Activated T-cell treated with anti-CD3 and anti-CD28 coated beads for 24 hours (primary cell): Measurements from ENCODE around the gene GUK1.
"Not testable (repeated sequence)": the region's sequence is repeated elsewhere in the genome, so short reads cannot be mapped to it uniquely, and the experiment has no call there.

Source experiments
- DNase-seq: peaks from one replicate; pipeline ENCODE4 v3.0.0-alpha.2; 2020; ENCODE audit warnings: low read depth

The GUK1 gene

DNA sequence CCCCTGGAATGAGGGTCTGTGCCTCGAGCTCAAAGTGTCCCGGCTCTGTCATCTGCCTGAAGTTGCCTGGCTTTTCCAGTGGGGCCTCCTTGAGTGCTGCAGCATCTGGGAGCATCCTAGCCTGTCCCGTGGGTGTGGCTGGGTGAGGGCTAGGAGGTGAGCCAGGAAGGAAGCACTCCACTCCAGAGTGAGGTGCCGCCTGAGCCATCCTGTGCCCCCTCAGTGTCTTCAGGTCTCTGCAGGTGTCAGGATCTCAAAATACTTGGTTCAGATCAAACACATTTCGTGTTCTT lies 37.0 kb downstream of the GUK1 start:
- no peak for DNase-seq

DNA sequence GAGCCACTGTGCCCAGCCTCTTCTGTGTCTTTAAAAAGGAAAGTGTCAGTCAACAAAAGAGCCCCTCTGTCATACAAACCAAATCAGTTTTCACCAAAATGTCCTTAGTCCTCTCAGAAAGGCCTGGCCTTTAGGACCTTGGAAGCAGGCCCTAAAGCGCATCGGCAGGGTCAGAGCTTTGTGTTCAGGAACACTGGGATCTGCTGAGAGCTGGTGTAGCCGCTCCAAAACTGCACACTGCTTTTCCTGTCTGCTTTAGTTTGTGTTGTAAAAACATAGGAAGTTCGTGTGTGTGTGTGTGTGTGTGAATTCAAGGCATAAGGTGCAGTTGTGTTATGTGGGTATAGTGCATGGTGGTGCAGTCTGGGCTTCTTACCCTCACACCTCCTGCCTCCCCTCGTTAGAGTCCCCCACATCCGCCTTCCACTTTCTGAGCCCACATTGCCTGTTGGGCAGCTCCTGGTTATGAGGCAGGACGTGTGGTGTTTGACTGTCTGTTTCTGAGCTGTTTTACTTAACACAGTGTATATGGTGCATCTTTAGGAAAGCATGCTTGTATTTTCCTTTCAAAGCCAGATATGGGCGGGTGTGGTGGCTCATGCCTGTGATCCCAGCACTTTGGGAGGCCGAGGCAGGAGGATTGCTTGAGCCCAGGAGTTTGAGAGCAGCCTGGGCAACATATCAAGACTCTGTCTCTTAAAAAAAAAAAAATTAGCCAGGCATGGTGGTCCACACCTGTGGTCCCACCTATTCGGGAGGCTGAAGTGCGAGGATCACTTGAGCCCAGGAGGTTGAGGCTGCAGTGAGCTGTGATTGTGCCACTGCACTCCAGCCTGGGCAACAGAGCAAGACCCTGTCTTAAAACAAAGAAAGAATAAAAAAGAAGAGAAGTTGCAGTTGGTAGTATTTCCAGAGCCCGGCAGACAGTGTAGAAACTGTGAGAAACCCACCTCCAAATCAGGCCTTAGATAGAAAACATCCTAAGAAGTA lies 37.9 kb downstream of the GUK1 start:
- no peak for DNase-seq

DNA sequence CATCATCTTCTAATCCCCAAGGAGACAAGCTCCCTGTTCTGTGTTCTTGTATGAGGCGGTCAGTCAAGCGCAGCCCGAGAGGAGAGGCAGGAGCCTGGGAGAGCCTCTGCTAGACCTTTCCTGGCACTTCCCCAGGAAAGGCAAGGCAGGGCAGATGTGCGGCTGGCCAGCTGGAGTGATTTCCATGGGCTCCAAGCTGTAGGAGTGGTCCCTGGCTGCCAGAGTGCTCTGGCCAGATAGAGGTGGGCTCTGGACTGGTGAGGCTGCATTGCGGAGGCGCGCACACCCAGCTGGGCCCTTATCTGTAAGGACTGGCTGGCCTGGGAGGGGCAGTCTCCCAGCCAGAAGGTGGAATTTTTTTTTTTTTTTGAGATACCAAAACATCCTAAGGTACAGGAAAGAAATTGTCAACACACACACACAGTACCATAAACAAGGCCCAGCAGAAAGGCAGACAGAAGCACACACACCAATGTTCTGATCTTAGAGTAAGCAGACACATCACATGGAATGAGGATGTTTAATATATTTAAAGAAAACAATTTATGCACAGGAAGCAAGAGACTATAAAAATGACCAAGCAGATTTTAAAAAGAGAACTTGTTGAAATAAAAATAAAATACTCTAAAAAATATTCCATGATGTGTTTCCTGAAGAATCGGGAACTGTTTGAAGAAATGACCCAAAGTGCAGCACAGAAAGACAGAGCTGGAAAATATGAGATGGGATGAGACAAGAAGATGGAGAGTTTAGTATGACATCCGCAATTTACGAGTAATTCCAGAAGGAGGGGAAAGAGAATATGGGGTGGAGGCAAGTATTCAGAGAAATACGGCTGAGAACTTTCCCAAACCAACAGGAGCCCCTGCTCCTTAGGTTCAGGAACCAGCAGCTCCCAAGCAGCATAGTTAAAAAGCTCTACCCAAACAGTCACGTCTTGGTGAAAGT lies 38.9 kb downstream of the GUK1 start:
- DNase-seq = no peak

DNA sequence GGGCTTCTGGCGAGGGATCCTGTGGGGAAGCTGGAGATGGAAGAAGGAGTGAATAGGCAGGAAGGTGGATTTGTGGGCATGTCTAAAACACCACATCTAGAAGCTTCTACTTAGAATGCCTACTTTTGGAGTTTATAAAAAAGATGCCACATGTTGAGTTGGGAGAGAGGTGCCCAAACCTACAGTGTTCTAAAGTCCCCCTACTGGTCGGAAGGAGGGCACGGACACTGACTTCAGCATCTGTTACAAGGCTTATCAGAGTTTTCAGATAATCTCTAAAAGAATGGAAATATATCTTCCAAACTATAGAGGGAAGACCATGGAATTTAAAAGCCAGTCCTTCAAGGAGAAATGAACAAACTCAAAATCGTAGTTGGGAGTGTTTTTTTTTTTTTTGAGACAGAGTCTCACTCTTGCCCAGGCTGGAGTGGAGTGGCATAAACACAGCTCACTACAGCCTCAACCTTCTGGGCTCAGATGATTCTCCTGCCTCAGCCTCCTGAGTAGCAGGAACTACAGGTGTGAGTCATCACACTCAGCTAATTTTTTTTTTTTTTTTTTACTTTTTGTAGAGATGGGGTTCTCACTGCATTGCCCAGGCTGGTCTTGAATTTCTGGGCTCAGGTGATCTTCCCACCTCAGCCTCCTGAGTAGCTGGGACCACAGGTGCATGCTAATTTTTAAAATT lies 40.3 kb downstream of the GUK1 start:
- DNase-seq = no peak

DNA sequence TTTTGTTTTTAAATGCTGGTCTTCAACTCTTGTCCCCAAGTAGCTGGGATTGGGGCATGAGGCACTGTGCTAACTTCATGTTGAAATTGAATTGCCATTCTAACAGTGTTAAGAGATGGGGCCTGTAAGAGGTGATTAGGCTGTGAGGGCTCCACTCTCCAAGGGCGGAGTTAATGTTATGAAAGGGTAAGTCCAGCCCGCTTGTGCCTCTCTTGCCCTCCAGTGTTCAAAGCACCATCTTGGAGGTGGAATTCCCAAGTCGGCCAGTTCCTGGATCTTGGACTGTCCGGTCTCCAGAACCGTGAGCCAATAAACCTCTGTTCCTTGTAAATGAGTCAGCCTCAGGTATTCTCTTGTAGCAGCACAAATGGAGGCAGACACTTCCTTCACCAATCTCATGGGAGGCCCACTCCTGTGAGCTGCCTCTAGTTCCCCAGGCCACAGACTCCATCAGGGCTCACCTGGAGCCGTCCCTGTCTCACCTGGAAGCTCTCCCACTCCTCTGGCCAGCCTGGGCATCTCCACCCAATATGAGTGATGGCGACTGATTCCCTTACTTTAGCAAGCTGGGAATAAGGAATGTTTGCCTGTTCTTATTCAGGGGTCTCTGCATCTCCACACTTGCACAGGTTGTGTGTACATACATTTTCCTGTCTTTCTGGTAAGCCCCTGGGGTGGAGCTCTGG lies 41.0 kb downstream of the GUK1 start:
- DNase-seq = no peak

DNA sequence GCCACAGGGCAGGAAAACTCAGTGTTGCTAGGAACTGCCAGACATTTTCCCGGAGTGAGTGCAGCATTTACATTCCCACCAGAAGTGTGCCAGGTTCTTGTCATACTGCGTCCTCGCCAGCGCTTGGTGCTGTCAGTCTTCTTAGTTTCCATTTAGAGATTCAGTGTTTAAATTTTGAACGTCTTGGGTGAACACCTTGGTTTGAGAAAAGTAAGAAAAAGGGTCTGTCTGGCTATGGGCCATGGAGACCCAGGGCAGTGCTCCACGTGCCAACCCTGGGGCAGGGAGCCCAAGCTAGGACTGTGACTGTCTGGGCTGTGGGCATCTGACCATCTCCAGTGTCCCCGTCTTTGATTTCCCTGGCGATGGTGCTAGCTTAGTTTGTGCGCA lies 41.6 kb downstream of the GUK1 start:
- DNase-seq = no peak

DNA sequence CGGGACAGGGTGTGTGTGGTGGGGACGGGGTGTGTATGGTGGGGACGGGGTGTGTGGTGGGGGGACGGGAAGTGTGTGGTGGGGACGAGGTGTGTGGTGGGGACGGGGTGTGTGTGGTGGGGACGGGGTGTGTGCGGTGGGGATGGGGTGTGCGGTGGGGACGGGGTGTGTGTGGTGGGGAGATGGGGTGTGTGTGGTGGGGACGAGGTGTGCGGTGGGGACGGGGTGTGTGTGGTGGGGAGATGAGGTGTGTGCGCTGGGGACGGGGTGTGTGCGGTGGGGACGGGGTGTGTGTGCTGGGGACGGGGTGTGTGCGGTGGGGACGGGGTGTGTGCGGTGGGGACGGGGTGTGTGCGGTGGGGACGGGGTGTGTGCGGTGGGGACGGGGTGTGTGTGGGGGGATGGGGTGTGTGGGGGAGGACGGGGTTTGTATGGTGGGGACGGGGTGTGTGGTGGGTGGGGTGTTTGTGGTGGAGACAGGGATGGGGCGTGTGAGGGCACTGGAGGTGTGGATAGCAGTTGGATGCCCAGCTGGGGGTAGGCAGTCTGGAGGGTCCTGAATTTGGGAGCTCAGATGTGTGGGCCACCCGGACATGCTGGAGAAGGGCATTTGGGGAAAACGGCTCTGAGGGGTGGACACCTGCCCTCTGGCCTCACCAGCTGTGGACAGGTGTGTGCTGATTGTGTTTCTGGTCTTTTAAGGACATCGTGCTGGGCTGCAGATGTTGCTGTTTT lies 42.4 kb downstream of the GUK1 start:
- no peak for DNase-seq

DNA sequence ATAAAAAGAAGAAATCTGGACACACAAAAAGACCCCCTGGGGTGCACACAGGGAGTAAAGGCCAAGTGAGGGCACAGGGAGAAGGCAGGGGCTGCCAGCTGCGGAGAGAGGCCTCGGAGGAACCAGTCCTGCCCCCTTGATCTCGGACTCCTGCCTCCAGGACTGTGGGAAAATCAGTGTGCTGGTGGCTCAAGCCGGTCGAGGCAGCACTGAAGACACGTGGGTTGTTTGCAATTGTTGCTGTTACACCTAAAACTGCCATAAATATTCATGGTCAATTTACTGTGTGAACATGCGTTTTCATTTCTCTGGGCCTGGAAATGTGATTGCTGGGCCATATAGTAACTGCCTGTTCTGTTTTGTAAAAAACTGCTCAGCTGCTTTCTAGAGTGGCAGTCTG lies 44.1 kb downstream of the GUK1 start:
- DNase-seq = no peak

DNA sequence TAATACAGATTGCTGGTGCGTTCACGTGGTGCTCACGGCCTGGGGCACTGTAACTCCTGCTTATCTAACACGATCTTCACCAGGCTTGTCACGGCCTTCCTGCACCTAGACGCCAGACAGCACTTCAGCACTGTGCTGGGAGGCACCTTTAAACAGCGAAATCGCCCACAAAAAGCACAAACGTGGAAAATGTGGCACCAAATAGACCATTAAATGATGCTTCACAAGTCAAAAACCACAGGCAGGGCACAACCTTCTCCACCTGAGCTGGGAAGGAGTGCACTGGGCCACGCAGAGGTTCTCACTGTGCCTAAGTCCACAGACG lies 45.5 kb downstream of the GUK1 start:
- no peak for DNase-seq

DNA sequence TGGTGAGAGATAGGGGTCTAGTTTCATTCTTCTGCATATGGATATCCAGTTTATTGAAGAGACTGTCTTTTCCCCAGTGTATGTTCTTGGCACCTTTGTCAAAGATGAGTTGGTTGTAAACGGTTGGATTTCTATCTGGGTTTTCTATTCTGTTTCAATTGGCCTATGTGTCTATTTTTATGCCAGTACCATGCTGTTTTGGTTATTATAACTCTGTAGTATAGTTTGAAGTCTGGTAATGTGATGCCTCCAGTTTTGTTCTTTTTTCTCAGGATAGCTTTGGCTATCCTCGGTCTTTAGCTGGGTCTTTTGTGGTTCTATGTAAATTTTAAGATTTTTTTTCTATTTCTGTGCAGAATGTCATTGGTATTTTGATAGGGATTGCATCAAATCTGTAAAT lies 48.2 kb downstream of the GUK1 start:
- not testable (repeated sequence) for DNase-seq

DNA sequence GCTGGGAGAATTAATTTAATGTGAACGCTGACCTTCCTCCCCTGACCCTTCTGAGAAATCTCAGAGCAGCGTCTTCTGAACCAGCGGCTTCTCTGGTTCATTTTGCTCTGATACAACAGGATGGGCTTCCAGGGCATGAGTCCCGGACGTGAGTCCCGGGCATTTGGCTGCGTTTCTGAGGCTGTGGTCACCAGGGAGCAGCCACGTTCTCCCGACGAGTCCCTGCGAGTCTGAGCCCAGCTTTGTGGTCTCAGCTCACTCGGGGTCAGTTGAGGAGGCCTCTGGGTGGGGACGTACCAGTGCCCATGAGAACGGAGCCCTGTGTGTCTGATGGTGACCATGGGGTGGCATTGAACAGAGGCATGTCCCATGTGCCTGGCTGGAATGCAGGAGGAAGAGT lies 50.1 kb downstream of the GUK1 start:
- DNase-seq = no peak

DNA sequence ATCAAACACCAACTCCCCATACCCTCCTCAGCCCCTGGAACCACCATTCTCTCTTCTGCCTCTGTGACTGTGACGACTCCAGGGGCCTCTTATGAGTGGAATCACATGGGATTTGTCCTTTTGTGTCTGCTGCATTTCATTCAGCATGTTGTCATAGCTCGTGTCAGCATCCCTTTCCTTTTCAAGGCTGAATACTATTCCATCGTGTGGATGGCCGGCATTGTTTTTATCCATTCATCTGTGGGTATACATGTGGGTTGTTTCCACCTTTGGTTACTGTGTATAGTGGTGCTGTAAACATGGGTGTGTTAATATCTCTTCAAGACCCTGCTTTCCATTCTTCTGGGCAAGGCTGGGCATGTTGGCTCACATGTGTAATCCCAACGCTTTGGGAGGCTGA lies 50.7 kb downstream of the GUK1 start:
- DNase-seq = no peak

DNA sequence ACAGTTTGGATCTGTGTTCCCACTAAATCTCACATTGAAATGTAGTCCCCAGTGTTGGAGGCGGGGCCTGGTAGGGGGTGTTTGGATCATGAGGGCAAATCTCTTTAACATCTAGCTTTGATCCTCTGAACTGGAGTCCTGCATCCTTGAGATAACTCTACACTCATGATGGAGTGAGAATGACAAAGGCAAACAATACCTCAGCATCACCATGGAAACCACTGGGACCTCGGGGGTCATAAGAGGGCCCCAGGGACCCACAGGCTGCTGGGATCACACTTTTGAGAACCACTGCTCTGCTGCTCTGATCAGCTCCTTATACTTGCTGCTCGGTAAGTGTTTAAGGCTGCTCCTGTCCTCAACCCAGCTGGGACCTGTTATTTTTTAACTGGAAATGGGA lies 54.4 kb downstream of the GUK1 start:
- DNase-seq = no peak

DNA sequence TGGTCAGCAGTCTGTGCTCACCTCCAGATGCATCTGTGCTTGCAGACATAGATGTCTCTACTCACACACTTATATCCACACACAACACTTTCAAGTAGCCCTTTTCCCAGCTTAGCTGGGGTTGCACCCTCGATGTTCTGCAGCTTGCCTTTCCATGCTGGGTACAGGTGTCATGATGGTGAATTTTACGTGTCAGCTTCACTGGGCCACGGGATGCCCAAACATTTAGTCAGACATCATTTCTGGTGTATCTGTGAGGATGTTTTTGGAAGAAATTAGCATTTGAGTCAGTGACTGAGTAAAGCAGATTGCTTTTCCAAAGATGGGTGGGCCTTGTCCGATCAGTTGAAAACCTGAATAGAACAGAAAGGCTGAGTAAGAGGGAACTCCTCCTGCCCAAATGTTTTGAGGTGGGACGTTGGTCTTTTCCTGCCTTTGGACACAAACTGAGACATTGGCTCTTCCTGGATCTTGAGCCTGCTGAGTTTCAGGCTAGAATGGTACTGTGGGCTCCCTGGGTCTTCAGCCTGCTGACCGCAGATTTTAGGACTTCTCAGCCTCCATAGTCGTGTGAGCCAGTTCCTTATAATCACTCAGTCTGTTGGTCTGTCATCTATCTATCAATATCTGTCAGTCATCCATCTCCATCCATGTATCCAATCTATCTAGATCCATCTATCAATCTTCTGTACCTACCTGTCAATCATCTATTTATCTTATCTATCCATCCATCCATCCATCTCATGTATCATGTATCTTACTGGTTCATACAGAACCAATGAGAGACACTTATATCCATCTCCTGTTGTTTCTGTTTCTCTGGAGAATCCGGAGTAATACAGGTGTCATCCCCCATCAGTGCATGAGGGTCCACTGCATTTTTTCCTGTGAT lies 55.1 kb downstream of the GUK1 start:
- no peak for DNase-seq

DNA sequence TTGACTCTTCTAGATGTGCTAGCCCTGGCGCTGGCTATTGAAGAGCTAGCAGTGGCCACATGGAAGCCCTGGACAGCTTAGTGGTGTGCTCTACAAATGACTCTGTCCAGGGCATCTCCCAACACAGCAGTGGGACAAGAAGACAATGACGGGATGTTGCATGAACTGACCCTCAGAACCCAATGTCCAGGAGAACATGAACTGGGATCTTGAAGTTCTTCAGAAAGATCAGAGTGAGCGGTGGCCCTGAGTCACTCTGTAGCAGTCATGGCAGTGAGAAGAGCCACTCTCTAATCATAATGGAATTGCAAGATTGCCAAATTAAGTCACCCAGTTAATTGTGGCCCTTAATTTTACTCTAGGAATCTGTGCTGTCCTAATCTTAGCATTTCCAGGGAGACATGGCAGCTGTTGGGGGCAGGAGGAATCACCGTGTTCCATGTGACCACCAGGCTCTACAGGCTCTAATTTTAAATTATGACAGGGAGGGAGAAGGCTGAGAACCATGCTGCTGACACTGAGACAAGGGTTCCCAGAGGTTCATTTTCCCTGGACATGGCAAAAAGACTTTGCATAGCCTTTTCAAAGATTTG lies 57.6 kb downstream of the GUK1 start:
- no peak for DNase-seq
